HepG2 (cell line): ENCODE results near the gene TMC4. TPM values are rescaled to one million over a fixed set of nuclear protein-coding genes. Genes with fewer than 3 reads are reported as not detected.

Experiments
- ATAC-seq: fragments of 200-7000 bp; cut with Tn5 transposase; 3 replicates; pipeline ENCODE4 v1.9.1; 2020; ENCODE audit warnings: mild to moderate bottlenecking, moderate library complexity
- BruUV-seq: library from RNA; stranded (reverse); fragments of 400-500 nt; replicated peaks from 2 replicates; lab custom pipeline; 2021; lab: Mats Ljungman, UMichigan
- CTCF ChIA-PET: fragments of 300-600 bp; formaldehyde crosslinking; extraction: SDS; loops from one replicate; lab custom pipeline; 2021; ENCODE audit warnings: low total read pairs, inconsistent platforms, low intra/inter-chr PET ratio; lab: Yijun Ruan, JAX
- POLR2A ChIA-PET: fragments of 350-600 bp; sonication (Branson Sonifier 250); formaldehyde crosslinking; loops from one replicate; lab custom pipeline; 2020; ENCODE audit warnings: antibody characterized with exemption, inconsistent platforms; lab: Yijun Ruan, JAX
- DNase-seq: peaks from one replicate; pipeline ENCODE4 v3.0.0-alpha.2; 2015; ENCODE audit warnings: low spot score
- FAIRE-seq: peaks from 3 replicates; lab custom pipeline; 2011; peaks lifted over from hg19 to GRCh38; lab: Jason Lieb, UNC
- H2AFZ ChIP-seq: one replicate; pipeline ENCODE4 v1.6.1; 2011; ENCODE audit warnings: low read length, inconsistent platforms
- H3K27ac ChIP-seq: fragments of 300-600 bp; 3 replicates; pipeline ENCODE4 v1.8.0; 2011; ENCODE audit warnings: mixed run types, mild to moderate bottlenecking, mixed read lengths, low read length, inconsistent platforms; ENCODE audit not compliant: insufficient read depth; ENCODE audit errors: extremely low read length
- H3K27me3 ChIP-seq, 2 experiments: fragments of 200-600 bp in 1 of 2; 2 replicates in 1 of 2; 3 replicates in 1 of 2; pipeline versions ENCODE4 v1.6.0 to v1.8.0; 2011; ENCODE audit warnings: low read length in 2 of 2, mild to moderate bottlenecking in 2 of 2, moderate library complexity in 2 of 2, inconsistent platforms in 1 of 2; ENCODE audit not compliant: insufficient read depth in 2 of 2, control insufficient read depth in 1 of 2
- H3K36me3 ChIP-seq, 2 experiments: fragments of 200-600 bp in 1 of 2; replicated peaks in 1 of 2; 2 replicates in 1 of 2; 3 replicates in 1 of 2; pipeline versions ENCODE4 v1.5.1 to v1.8.0; 2011; ENCODE audit warnings: low read length in 2 of 2, inconsistent platforms in 1 of 2; ENCODE audit not compliant: insufficient read depth in 2 of 2, control insufficient read depth in 1 of 2
- H3K4me1 ChIP-seq: 2 replicates; pipeline ENCODE4 v1.5.1; 2012; ENCODE audit warnings: low read length, inconsistent platforms; ENCODE audit not compliant: insufficient read depth
- H3K4me2 ChIP-seq: 2 replicates; pipeline ENCODE4 v1.6.0; 2011; ENCODE audit warnings: low read depth, low read length, inconsistent platforms
- H3K4me3 ChIP-seq, 3 experiments: fragments of 200-600 bp in 1 of 3; sonication (generic), shearing (Covaris generic) in 1 of 3; replicated peaks in 1 of 3; 2 replicates each; pipeline ENCODE4 v1.5.1; 2011 to 2016; ENCODE audit warnings: low read length in 3 of 3, inconsistent platforms in 2 of 3, low read depth in 2 of 3, mild to moderate bottlenecking in 2 of 3, control low read depth in 1 of 3, mixed read lengths in 1 of 3; ENCODE audit not compliant: insufficient read depth in 1 of 3
- H3K79me2 ChIP-seq: one replicate; pipeline ENCODE4 v1.6.1; 2011; ENCODE audit warnings: low read length, inconsistent platforms; ENCODE audit not compliant: insufficient read depth
- H3K9ac ChIP-seq: 2 replicates; pipeline ENCODE4 v1.6.0; 2011; ENCODE audit warnings: mild to moderate bottlenecking, low read depth, low read length, inconsistent platforms; ENCODE audit not compliant: insufficient read depth
- H3K9me3 ChIP-seq: 2 replicates; pipeline ENCODE4 v1.5.1; 2012; ENCODE audit warnings: mild to moderate bottlenecking, low read length
- H4K20me1 ChIP-seq: 2 replicates; pipeline ENCODE4 v1.6.0; 2011; ENCODE audit warnings: inconsistent platforms, mild to moderate bottlenecking, low read length, moderate library complexity; ENCODE audit not compliant: insufficient read depth
- HDAC1 ChIP-seq: sonication (generic); formaldehyde crosslinking; IDR thresholded peaks from 2 replicates; pipeline ENCODE4 v1.5.1; 2020; ENCODE audit warnings: mild to moderate bottlenecking, missing genetic modification reagents
- KAT7 ChIP-seq: IDR thresholded peaks from 2 replicates; pipeline ENCODE4 v1.6.1; 2018; ENCODE audit warnings: borderline replicate concordance, missing compliant biosample characterization
- POLR2G ChIP-seq: fragments of 200-400 bp; formaldehyde crosslinking; IDR thresholded peaks from 2 replicates; pipeline ENCODE4 v1.6.1; 2018; ENCODE audit warnings: mild to moderate bottlenecking, low read depth, low read length, moderate library complexity
- ZBTB40 ChIP-seq, 2 experiments: fragments of 450-650 bp in 1 of 2; sonication (generic) in 1 of 2; formaldehyde crosslinking in 1 of 2; IDR thresholded peaks; 2 replicates each; pipeline versions ENCODE4 v1.6.1 to v1.8.0; 2016 to 2022; ENCODE audit warnings: antibody characterized with exemption in 1 of 2, mild to moderate bottlenecking in 1 of 2, missing genetic modification reagents in 1 of 2
- ZFP1 ChIP-seq: IDR thresholded peaks from 2 replicates; pipeline ENCODE4 v1.6.1; 2016
- ZNF121 ChIP-seq: sonication (generic); formaldehyde crosslinking; IDR thresholded peaks from 2 replicates; pipeline ENCODE4 v1.5.0; 2020; ENCODE audit warnings: mild to moderate bottlenecking, missing genetic modification reagents
- ZNF446 ChIP-seq: sonication (generic); formaldehyde crosslinking; IDR thresholded peaks from 2 replicates; pipeline ENCODE4 v1.5.0; 2020; ENCODE audit warnings: mild to moderate bottlenecking, missing genetic modification reagents
- ZNF510 ChIP-seq: sonication (generic); formaldehyde crosslinking; IDR thresholded peaks from 2 replicates; pipeline ENCODE4 v1.4.0; 2020; ENCODE audit warnings: low read depth, mild to moderate bottlenecking, missing genetic modification reagents
- WGBS: methylation state at CpG from one replicate; pipeline ENCODE4 v1.1.6; 2017; ENCODE audit warnings: low lambda C conversion rate; 5-methylcytosine and 5-hydroxymethylcytosine counted together
- in situ Hi-C: cut with HindIII; loops from 2 replicates; pipeline ENCODE4 v1.10.0; 2017; ENCODE audit warnings: low pct_unique_long_range_greater_than_20kb; ENCODE audit not compliant: extremely low pct_ligation_motif_present
- intact Hi-C: fragments of 100-400 bp; cut with micrococcal nuclease; formaldehyde crosslinking; loops from one replicate; pipeline ENCODE4 v1.10.0; 2022; ENCODE audit not compliant: unreplicated experiment
- polyA plus RNA-seq, 8 experiments: library from polyadenylated mRNA; depleted of rRNA in 3 of 8; stranded (reverse) in 7 of 8; unstranded in 1 of 8; fragments of >200 nt; fragmentation: Illumina TruSeq in 4 of 8; extraction: Trizol in 4 of 8; gene quantifications; 2 replicates each; pipeline versions ENCODE4 v1.2.1 to v1.2.3, GENCODE V29; 2011 to 2016; ENCODE audit warnings: low read depth in 4 of 8, missing spikeins in 1 of 8, mixed read lengths in 1 of 8; ENCODE audit not compliant: insufficient read depth in 1 of 8
- total RNA-seq, 5 experiments: library from RNA; depleted of rRNA; stranded (reverse); fragments of >200 nt; fragmentation: Illumina TruSeq; extraction: Trizol; gene quantifications; 2 replicates each; pipeline ENCODE4 v1.2.3, GENCODE V29; 2016; ENCODE audit warnings: low read depth in 1 of 5
- TF ChIP-seq, protein P1 (sequence below): sonication (generic); formaldehyde crosslinking; IDR thresholded peaks from 2 replicates; pipeline ENCODE4 v1.8.0; 2023; ENCODE audit warnings: mild to moderate bottlenecking, missing genetic modification reagents

Gene TMC4
- total and polyA plus RNA-seq, 2 of the 13 experiments (the other 11 are each of a cell fraction or from before 2014, with no cell fraction given), result 0.13 to 0.24 TPM

DNA sequence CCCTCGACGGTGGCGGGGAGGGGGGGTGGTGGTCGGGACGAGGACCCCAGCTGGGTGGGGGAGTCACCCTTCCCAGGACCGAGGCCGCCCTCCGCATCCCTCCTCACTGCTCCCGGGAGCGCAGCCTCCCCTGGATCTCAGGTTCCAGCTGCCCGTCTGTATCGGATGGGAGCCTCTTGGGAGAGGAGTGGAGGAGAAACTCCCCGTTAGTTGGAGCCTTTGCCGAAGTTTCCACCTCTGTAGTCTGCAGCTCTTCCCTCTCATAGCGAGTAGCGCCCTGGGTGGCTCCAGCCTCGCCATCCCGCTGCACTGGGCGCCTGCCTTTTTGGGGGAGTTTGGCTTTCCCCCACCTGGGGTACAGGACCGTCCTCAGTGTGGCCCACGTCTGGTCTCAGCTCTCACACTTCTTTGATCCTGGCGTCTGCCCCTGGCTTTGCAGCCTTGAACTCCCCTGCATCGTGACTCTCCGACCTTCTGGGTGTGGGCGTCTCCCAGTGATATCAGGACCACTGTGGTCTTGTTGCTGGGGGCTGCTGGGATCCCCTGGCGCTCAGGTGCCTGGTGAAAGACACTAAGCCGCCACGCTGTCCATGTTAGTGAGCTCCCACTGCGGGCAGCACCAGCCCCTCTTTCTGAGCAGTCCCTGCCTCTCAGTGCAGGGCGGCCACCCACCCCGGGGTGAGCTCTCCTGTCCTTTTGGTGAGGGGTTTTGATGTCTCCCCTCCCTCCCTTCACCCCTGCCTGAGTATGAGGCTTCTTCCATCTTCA is 34.3 kb downstream of the TMC4 start:
- no peak for DNase-seq
- FAIRE-seq, result no peak
- in situ Hi-C loops, result no loop called here
- H4K20me1 ChIP-seq, result peaks cover 11% of the 10 kb centered on the region; the same call in 1 of the 2 replicates
- POLR2A ChIA-PET, result interaction anchor here (0.6 to 2.8 kb wide), 5 partner anchors 13 to 310 kb away, joined by 3 to 38 read pairs (median 4); partner anchors contain the start of genes LENG1, LENG8, PRPF31 and TFPT
- peak overlapping the region; percentile 74 to 86 (median 82) for H3K4me3 ChIP-seq
- WGBS, result 51% methylated on average over 20 of the region's 31 CpGs
- ATAC-seq, result no peak
- H2AFZ ChIP-seq, result no peak overlapping the region
- peaks cover 2% of the 10 kb centered on the region for H3K9me3 ChIP-seq
- no peaks in the 10 kb centered on the region; a peak in 1 of 5 replicates for H3K27me3 ChIP-seq
- CTCF ChIA-PET, result no interaction called here
- H3K4me2 ChIP-seq, result peak overlapping the region; percentile 87
- H3K27ac ChIP-seq, result peak overlapping the region; percentile 9
- H3K9ac ChIP-seq, result peak overlapping the region; percentile 97; the same call in 1 of the 2 replicates
- peaks cover 25 to 41% of the 10 kb centered on the region in 2 experiments for H3K36me3 ChIP-seq
- H3K4me1 ChIP-seq, result peaks cover 42% of the 10 kb centered on the region
- TF ChIP-seq ZNF121 (CRISPR knock-in tag) (0 out of 2 replicates have a peak, but pooled peaks have one; percentile 16), ZFP1 (CRISPR knock-in tag) (no peak), HDAC1 (CRISPR knock-in tag) (0 out of 2 replicates have a peak, but pooled peaks have one; percentile 18), ZBTB40 (IDR thresholded peaks at IDR 0.05) (no peak), ZBTB40 (CRISPR knock-in tag; IDR thresholded peaks at IDR 0.05) (0 out of 2 replicates have a peak, but pooled peaks have one; percentile 50), ZNF510 (CRISPR knock-in tag) (no peak), KAT7 (CRISPR knock-in tag) (no peak), ZNF446 (CRISPR knock-in tag) (0 out of 2 replicates have a peak, but pooled peaks have one; percentile 27), POLR2G (0 out of 2 replicates have a peak, but pooled peaks have one; percentile 8)
- TF ChIP-seq, protein P1, sequence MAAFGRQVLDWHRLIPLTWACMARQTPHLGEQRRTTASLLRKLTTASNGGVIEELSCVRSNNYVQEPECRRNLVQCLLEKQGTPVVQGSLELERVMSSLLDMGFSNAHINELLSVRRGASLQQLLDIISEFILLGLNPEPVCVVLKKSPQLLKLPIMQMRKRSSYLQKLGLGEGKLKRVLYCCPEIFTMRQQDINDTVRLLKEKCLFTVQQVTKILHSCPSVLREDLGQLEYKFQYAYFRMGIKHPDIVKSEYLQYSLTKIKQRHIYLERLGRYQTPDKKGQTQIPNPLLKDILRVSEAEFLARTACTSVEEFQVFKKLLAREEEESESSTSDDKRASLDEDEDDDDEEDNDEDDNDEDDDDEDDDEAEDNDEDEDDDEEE (CRISPR knock-in tag), result peak; percentile 48; the same call in 1 of the 2 replicates
- TF ChIP-seq, all 625 proteins: peak for 6
- intact Hi-C loops, result loop anchor here (5.0 kb wide), 1 partner anchor 64 kb away; the partner anchor contains the start of gene RPS9
- BruUV-seq, result TSS peak; percentile 37
- peaks cover 39% of the 10 kb centered on the region for H3K79me2 ChIP-seq
